Keratinocyte (primary cell): ENCODE measurements around the gene SUPT20HL1. TPM values are rescaled to one million over a fixed set of nuclear protein-coding genes. Genes with fewer than 3 reads are reported as not detected.

ENCODE experiments used
- DNase-seq: peaks from one replicate; pipeline ENCODE4 v3.0.0-alpha.2; 2011; ENCODE audit warnings: low read depth, missing footprints, low spot score
- FAIRE-seq: peaks from 2 replicates; lab custom pipeline; 2011; peaks lifted over from hg19 to GRCh38; lab: Jason Lieb, UNC
- H2AFZ ChIP-seq: 2 replicates; pipeline ENCODE4 v1.6.0; 2012; ENCODE audit warnings: low read length, control low read depth, inconsistent platforms; ENCODE audit not compliant: control insufficient read depth
- H3K27ac ChIP-seq: 2 replicates; pipeline ENCODE4 v1.5.1; 2011; ENCODE audit warnings: low read length; ENCODE audit not compliant: control insufficient read depth, insufficient read depth
- H3K27me3 ChIP-seq: 3 replicates; pipeline ENCODE4 v1.6.0; 2011; ENCODE audit warnings: low read length; ENCODE audit not compliant: control insufficient read depth, insufficient read depth; ENCODE audit errors: extremely low read depth
- H3K36me3 ChIP-seq, 2 experiments: 2 replicates in 1 of 2; 3 replicates in 1 of 2; pipeline ENCODE4 v1.5.1; 2011; ENCODE audit warnings: low read length in 2 of 2, mild to moderate bottlenecking in 1 of 2; ENCODE audit not compliant: control insufficient read depth in 2 of 2, insufficient read depth in 2 of 2; ENCODE audit errors: extremely low read depth in 1 of 2
- H3K4me1 ChIP-seq: 3 replicates; pipeline ENCODE4 v1.5.1; 2011; ENCODE audit warnings: low read length; ENCODE audit not compliant: control insufficient read depth, insufficient read depth; ENCODE audit errors: extremely low read depth
- H3K4me2 ChIP-seq: 3 replicates; pipeline ENCODE4 v1.6.0; 2011; ENCODE audit warnings: low read depth, low read length; ENCODE audit not compliant: control insufficient read depth, insufficient read depth; ENCODE audit errors: extremely low read depth
- H3K4me3 ChIP-seq, 3 experiments: fragments of 200-600 bp in 1 of 3; sonication (generic) in 1 of 3; 2 replicates in 2 of 3; 3 replicates in 1 of 3; pipeline ENCODE4 v1.5.1; 2011 to 2016; ENCODE audit warnings: low read length in 3 of 3, mild to moderate bottlenecking in 3 of 3, control low read depth in 2 of 3, inconsistent platforms in 1 of 3, low read depth in 1 of 3, mixed read lengths in 1 of 3, mixed run types in 1 of 3, moderate library complexity in 1 of 3; ENCODE audit not compliant: control insufficient read depth in 2 of 3, insufficient read depth in 2 of 3; ENCODE audit errors: extremely low read depth in 1 of 3
- H3K79me2 ChIP-seq: 2 replicates; pipeline ENCODE4 v1.6.0; 2012; ENCODE audit warnings: low read length; ENCODE audit not compliant: control insufficient read depth, insufficient read depth
- H3K9ac ChIP-seq: 3 replicates; pipeline ENCODE4 v1.6.0; 2011; ENCODE audit warnings: low read length; ENCODE audit not compliant: control insufficient read depth, insufficient read depth; ENCODE audit errors: extremely low read depth
- H3K9me1 ChIP-seq: 3 replicates; pipeline ENCODE4 v1.6.0; 2011; ENCODE audit warnings: low read length; ENCODE audit not compliant: control insufficient read depth, insufficient read depth; ENCODE audit errors: extremely low read depth
- H3K9me3 ChIP-seq: 2 replicates; pipeline ENCODE4 v1.5.1; 2012; ENCODE audit warnings: low read depth, low read length; ENCODE audit not compliant: control insufficient read depth
- H4K20me1 ChIP-seq: 3 replicates; pipeline ENCODE4 v1.6.0; 2011; ENCODE audit warnings: low read length; ENCODE audit not compliant: control insufficient read depth, insufficient read depth; ENCODE audit errors: extremely low read depth
- CTCF ChIP-seq, 3 experiments: IDR thresholded peaks in 1 of 3; conservative IDR thresholded peaks in 1 of 3; optimal IDR thresholded peaks in 1 of 3; 2 replicates in 2 of 3; 3 replicates in 1 of 3; pipeline versions ENCODE3 to v1.5.1; 2011; ENCODE audit warnings: low read length in 3 of 3, mild to moderate bottlenecking in 3 of 3, moderate library complexity in 2 of 3, control low read depth in 1 of 3, inconsistent platforms in 1 of 3; ENCODE audit not compliant: insufficient read depth in 2 of 3; ENCODE audit errors: extremely low read depth in 1 of 3
- EZH2 ChIP-seq: IDR thresholded peaks from one replicate; pipeline ENCODE4 v1.6.1; 2012; ENCODE audit warnings: inconsistent platforms, mild to moderate bottlenecking, low read length, moderate library complexity
- dilution Hi-C: fragments of 300-500 bp; cut with MboI; formaldehyde crosslinking; loops from one replicate; pipeline ENCODE4 v1.7.0; 2020; ENCODE audit warnings: low sequenced_read_pairs; ENCODE audit not compliant: extremely low pct_ligation_motif_present
- polyA plus RNA-seq, 5 experiments: library from polyadenylated mRNA; depleted of rRNA in 3 of 5; stranded (reverse) in 3 of 5; stranded (forward) in 1 of 5; unstranded in 1 of 5; fragments of >200 nt; gene quantifications; 1 replicate in 1 of 5; 2 replicates in 3 of 5; 3 replicates in 1 of 5; pipeline versions ENCODE4 v1.2.1 to v1.2.3, GENCODE V29; 2011 to 2012; ENCODE audit warnings: missing spikeins in 2 of 5, low read depth in 1 of 5, low replicate concordance in 1 of 5

Gene SUPT20HL1
- polyA plus RNA-seq, 1 donor (not counting 4 experiments of a cell fraction or from before 2014, with no cell fraction given), result not detected

- dilution Hi-C loops, result no loop called here
- TF ChIP-seq EZH2 (no peak), CTCF (optimal IDR thresholded peaks at IDR 0.05 in 1 of 3, IDR thresholded peaks at IDR 0.05 in 1 of 3, conservative IDR thresholded peaks at IDR 0.05 in 1 of 3; ENCODE audit: extremely low read depth in 1 of 3, insufficient read depth in 2 of 3, low read length in 3 of 3) (no peak)
- Histone ChIP-seq H4K20me1 (no peaks in the 10 kb centered on the region), H3K4me3 (no peak overlapping the region), H3K79me2 (no peaks in the 10 kb centered on the region), H3K4me1 (no peaks in the 10 kb centered on the region), H3K9me1 (no peaks in the 10 kb centered on the region), H3K9me3 (no peaks in the 10 kb centered on the region), H3K27ac (no peak overlapping the region), H3K27me3 (no peaks in the 10 kb centered on the region), H3K4me2 (no peak overlapping the region), H2AFZ (no peak overlapping the region), H3K9ac (no peak overlapping the region), H3K36me3 (no peaks in the 10 kb centered on the region)
- FAIRE-seq (no peak), DNase-seq (no peak)
Observed at GRCh38 chrX:24343719-24344118, 16.7 kb upstream of the SUPT20HL1 start.

GRCh38 chrX:24347881-24348280 is 12.6 kb upstream of the SUPT20HL1 start:
- no peaks in the 10 kb centered on the region for H3K79me2 ChIP-seq
- no peaks in the 10 kb centered on the region for H3K4me1 ChIP-seq
- no peak overlapping the region for H3K4me2 ChIP-seq
- H3K27me3 ChIP-seq, result no peaks in the 10 kb centered on the region
- H2AFZ ChIP-seq, result no peak overlapping the region
- no peak for FAIRE-seq
- no peaks in the 10 kb centered on the region for H3K9me1 ChIP-seq
- dilution Hi-C loops, result no loop called here
- no peak overlapping the region for H3K4me3 ChIP-seq
- no peaks in the 10 kb centered on the region for H3K9me3 ChIP-seq
- H3K9ac ChIP-seq, result no peak overlapping the region
- no peaks in the 10 kb centered on the region for H3K36me3 ChIP-seq
- no peaks in the 10 kb centered on the region for H4K20me1 ChIP-seq
- TF ChIP-seq CTCF (optimal IDR thresholded peaks at IDR 0.05 in 1 of 3, IDR thresholded peaks at IDR 0.05 in 1 of 3, conservative IDR thresholded peaks at IDR 0.05 in 1 of 3; ENCODE audit: extremely low read depth in 1 of 3, insufficient read depth in 2 of 3, low read length in 3 of 3) (no peak), EZH2 (no peak)
- DNase-seq, result no peak
- H3K27ac ChIP-seq, result no peak overlapping the region
